PC-9 (cell line): ENCODE data around the gene IPPK. TPM values are rescaled to one million over a fixed set of nuclear protein-coding genes. Genes with fewer than 3 reads are reported as not detected.

Experiments used
- BruUV-seq: library from RNA; stranded (reverse); fragments of 400-500 nt; replicated peaks from 2 replicates; lab custom pipeline; 2021; lab: Mats Ljungman, UMichigan
- CTCF ChIA-PET: fragments of 300-600 bp; sonication (Branson Sonifier 250); formaldehyde crosslinking; loops from one replicate; lab custom pipeline; 2022; ENCODE audit warnings: antibody characterized with exemption; lab: Charles Lee
- POLR2A ChIA-PET: fragments of 300-600 bp; sonication (Branson Sonifier 250); formaldehyde crosslinking; loops from one replicate; lab custom pipeline; 2022; ENCODE audit warnings: antibody characterized with exemption; ENCODE audit not compliant: unreplicated experiment; lab: Charles Lee
- DNase-seq, 2 experiments: peaks; one replicate each; pipeline versions ENCODE4 v3.0.0 to v3.0.0-alpha.2; 2015 to 2022; ENCODE audit warnings: mixed read lengths in 1 of 2
- H2AFZ ChIP-seq: fragments of 200-600 bp; sonication (generic); 2 replicates; pipeline ENCODE4 v1.8.1; 2017; ENCODE audit warnings: antibody characterized with exemption
- H3F3A ChIP-seq: fragments of 200-600 bp; sonication (generic); 2 replicates; pipeline ENCODE4 v1.8.1; 2017; ENCODE audit warnings: antibody characterized with exemption, mild to moderate bottlenecking, low read depth; ENCODE audit not compliant: insufficient read depth
- H3K27ac ChIP-seq: fragments of 200-600 bp; sonication (generic); 2 replicates; pipeline ENCODE4 v1.6.1; 2016; ENCODE audit warnings: mixed run types
- H3K27me3 ChIP-seq: fragments of 200-600 bp; sonication (generic); 2 replicates; pipeline ENCODE4 v1.6.1; 2016; ENCODE audit warnings: low read depth, mixed run types; ENCODE audit not compliant: insufficient read depth
- H3K36me3 ChIP-seq: fragments of 200-600 bp; sonication (generic); 2 replicates; pipeline ENCODE4 v1.6.1; 2016; ENCODE audit warnings: low read depth, mixed run types
- H3K4me1 ChIP-seq: fragments of 200-600 bp; sonication (generic); replicated peaks from 2 replicates; pipeline ENCODE4 v1.6.1; 2016; ENCODE audit warnings: mixed run types; ENCODE audit not compliant: insufficient read depth
- H3K4me2 ChIP-seq: fragments of 200-600 bp; sonication (generic); 2 replicates; pipeline ENCODE4 v1.6.1; 2017; ENCODE audit warnings: mixed run types
- H3K4me3 ChIP-seq: fragments of 200-600 bp; sonication (generic); 2 replicates; pipeline ENCODE4 v1.6.1; 2016; ENCODE audit warnings: mixed run types
- H3K79me2 ChIP-seq: fragments of 200-600 bp; sonication (generic); 2 replicates; pipeline ENCODE4 v1.6.1; 2017; ENCODE audit warnings: low read depth, mixed run types
- H3K9me2 ChIP-seq: fragments of 200-600 bp; sonication (generic); 2 replicates; pipeline ENCODE4 v1.8.1; 2017; ENCODE audit warnings: mild to moderate bottlenecking; ENCODE audit not compliant: insufficient read depth
- H3K9me3 ChIP-seq: fragments of 200-600 bp; sonication (generic); 2 replicates; pipeline ENCODE4 v1.8.1; 2016; ENCODE audit warnings: low read depth; ENCODE audit not compliant: insufficient read depth
- H4K20me1 ChIP-seq: fragments of 200-600 bp; sonication (generic); 2 replicates; pipeline ENCODE4 v1.8.1; 2017; ENCODE audit not compliant: insufficient read depth
- CTCF ChIP-seq: fragments of 200-600 bp; sonication (generic); conservative IDR thresholded peaks from 2 replicates; pipeline ENCODE4 v1.6.1; 2017; ENCODE audit warnings: mixed run types, antibody characterized with exemption, mild to moderate bottlenecking, moderate library complexity
- EZH2 ChIP-seq: fragments of 200-600 bp; sonication (generic); IDR thresholded peaks from 2 replicates; pipeline ENCODE4 v1.8.0; 2017; ENCODE audit warnings: antibody characterized with exemption, low read depth
- intact Hi-C: fragments of 100-400 bp; cut with micrococcal nuclease; formaldehyde crosslinking; loops from one replicate; pipeline ENCODE4 v1.10.0; 2022; ENCODE audit not compliant: unreplicated experiment
- total RNA-seq: library from RNA; stranded (reverse); gene quantifications from 2 replicates; pipeline ENCODE4 v1.2.3, GENCODE V29; 2021

IPPK gene
- total RNA-seq, 1 experiment from 2014 or later = 12.3 TPM

- no peaks in the 10 kb centered on the region for H4K20me1 ChIP-seq
- no peak overlapping the region for H2AFZ ChIP-seq
- H3K27me3 ChIP-seq = no peaks in the 10 kb centered on the region
- intact Hi-C loops = no loop called here
- no peaks in the 10 kb centered on the region for H3K79me2 ChIP-seq
- TF ChIP-seq CTCF (no peak), EZH2 (no peak)
- DNase-seq = no peak
- H3K9me3 ChIP-seq = no peaks in the 10 kb centered on the region
- POLR2A ChIA-PET = no interaction called here
- no peak overlapping the region for H3K4me3 ChIP-seq
- BruUV-seq = no TSS peak
- H3K4me2 ChIP-seq = no peak overlapping the region
- H3K36me3 ChIP-seq = no peaks in the 10 kb centered on the region; the same call in none of the 2 replicates
- no peaks in the 10 kb centered on the region for H3K4me1 ChIP-seq
- CTCF ChIA-PET = no interaction called here
- H3K27ac ChIP-seq = no peak overlapping the region
- no peaks in the 10 kb centered on the region for H3K9me2 ChIP-seq
- no peaks in the 10 kb centered on the region for H3F3A ChIP-seq
Observed at GRCh38 chr9:92614123-92614510, 55.8 kb downstream of the IPPK start.

- Histone ChIP-seq H3K9me3 (no peaks in the 10 kb centered on the region), H3K4me2 (no peak overlapping the region), H2AFZ (no peak overlapping the region), H3K4me1 (no peaks in the 10 kb centered on the region), H3K27me3 (no peaks in the 10 kb centered on the region), H3F3A (no peaks in the 10 kb centered on the region), H4K20me1 (no peaks in the 10 kb centered on the region), H3K79me2 (no peaks in the 10 kb centered on the region), H3K9me2 (no peaks in the 10 kb centered on the region), H3K4me3 (no peak overlapping the region), H3K36me3 (no peaks in the 10 kb centered on the region; the same call in 1 of the 2 replicates), H3K27ac (no peak overlapping the region)
- no peak for TF ChIP-seq EZH2
- no peak for TF ChIP-seq CTCF
- no peak for DNase-seq
- BruUV-seq = no TSS peak
- intact Hi-C loops = no loop called here
- CTCF ChIA-PET = no interaction called here
- POLR2A ChIA-PET = no interaction called here
Observed at GRCh38 chr9:92613268-92614122, 56.4 kb downstream of the IPPK start.

- Histone ChIP-seq H3K4me2 (no peak overlapping the region), H3K27ac (no peak overlapping the region), H3K4me3 (no peak overlapping the region), H3K4me1 (no peaks in the 10 kb centered on the region), H3K9me3 (no peaks in the 10 kb centered on the region), H3K79me2 (no peaks in the 10 kb centered on the region), H3K9me2 (no peaks in the 10 kb centered on the region), H3K27me3 (no peaks in the 10 kb centered on the region), H3K36me3 (no peaks in the 10 kb centered on the region; the same call in 1 of the 2 replicates), H3F3A (no peaks in the 10 kb centered on the region), H4K20me1 (no peaks in the 10 kb centered on the region), H2AFZ (no peak overlapping the region)
- TF ChIP-seq CTCF (no peak), EZH2 (no peak)
- intact Hi-C loops = no loop called here
- no TSS peak for BruUV-seq
- POLR2A ChIA-PET = no interaction called here
- CTCF ChIA-PET = no interaction called here
- DNase-seq = no peak
Observed at GRCh38 chr9:92612816-92613215, 57.1 kb downstream of the IPPK start.
